Esophagus squamous epithelium (tissue), 5 donors: ENCODE results near the gene PPP3R2. TPM values are rescaled to one million over a fixed set of nuclear protein-coding genes. Genes with fewer than 3 reads are reported as not detected.

Experiments used
- DNase-seq: peaks from one replicate; lab custom pipeline; 2025; lab: John Stamatoyannopoulos, UW
- H3K27ac ChIP-seq, 4 donors: fragments of 200-600 bp; sonication (generic); one replicate each; pipeline ENCODE4 v1.5.1; 2016 to 2019; ENCODE audit warnings: mild to moderate bottlenecking in 1 of 4
- H3K27me3 ChIP-seq, 4 donors: fragments of 200-600 bp; sonication (generic); 1 replicate in 3 of 4; 2 replicates in 1 of 4; pipeline versions ENCODE4 v1.5.1 to v1.6.0; 2017 to 2021; ENCODE audit warnings: antibody characterized with exemption in 1 of 4
- H3K36me3 ChIP-seq, 3 donors: fragments of 200-600 bp; sonication (generic); one replicate each; pipeline ENCODE4 v1.5.1; 2016 to 2019
- H3K4me1 ChIP-seq, 3 donors: fragments of 200-600 bp; sonication (generic); one replicate each; pipeline ENCODE4 v1.5.1; 2017 to 2019
- H3K4me3 ChIP-seq, 4 donors: fragments of 200-600 bp; sonication (generic); 1 replicate in 3 of 4; 2 replicates in 1 of 4; pipeline ENCODE4 v1.5.1; 2016 to 2019; ENCODE audit warnings: mild to moderate bottlenecking in 2 of 4, moderate library complexity in 1 of 4
- H3K9me3 ChIP-seq, 3 donors: fragments of 200-600 bp; sonication (generic); one replicate each; pipeline ENCODE4 v1.5.1; 2016 to 2019
- POLR2A ChIP-seq, 4 donors: fragments of 450-650 bp; IDR thresholded peaks; one replicate each; pipeline ENCODE4 v1.6.1; 2017; ENCODE audit warnings: antibody characterized with exemption in 4 of 4, mild to moderate bottlenecking in 4 of 4, moderate library complexity in 3 of 4
- WGBS, 2 donors: methylation state at CpG; one replicate each; pipeline ENCODE4 v1.1.5; 2018; 5-methylcytosine and 5-hydroxymethylcytosine counted together
- intact Hi-C: fragments of 100-400 bp; cut with DNase I; formaldehyde crosslinking; loops from one replicate; pipeline ENCODE4 v1.15.0; 2022
- total RNA-seq, 4 donors: library from RNA; depleted of rRNA; stranded (reverse); fragments of >200 nt; gene quantifications; one replicate each; pipeline ENCODE4 v1.1.0, GENCODE V29; 2016
- TF ChIP-seq, protein P1 (sequence below), 6 experiments: fragments of 450-650 bp in 4 of 6; fragments of 200-600 bp in 2 of 6; sonication (generic) in 2 of 6; IDR thresholded peaks; one replicate each; pipeline ENCODE4 v1.5.1; 2016 to 2019; ENCODE audit warnings: antibody characterized with exemption in 6 of 6, mild to moderate bottlenecking in 4 of 6, moderate library complexity in 4 of 6
- donor health status: DM: yes; HTN: yes; CAD: no.

Gene PPP3R2
- total RNA-seq, 4 donors from 2014 or later, result not detected

DNA sequence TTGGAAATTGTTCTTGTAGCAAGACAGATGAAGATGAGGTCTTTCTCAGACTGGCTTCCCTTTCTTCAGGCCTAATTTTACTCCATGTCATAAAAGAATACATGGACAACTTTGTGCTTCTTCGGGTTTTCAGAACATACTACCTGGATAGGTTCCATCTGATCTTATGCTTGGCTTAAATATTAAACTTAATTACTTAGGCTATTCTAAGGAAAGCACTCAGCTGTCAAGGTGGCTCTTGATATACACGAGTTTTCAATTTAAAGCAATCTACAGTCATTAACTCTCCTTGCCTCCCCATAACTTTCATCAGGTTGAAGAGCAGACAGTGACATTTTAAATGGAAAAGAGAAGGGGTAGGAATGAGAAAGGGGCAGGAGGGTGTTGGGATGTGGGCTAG lies 9.5 kb upstream of the PPP3R2 start:
- H3K4me1 ChIP-seq, result no peaks in the 10 kb centered on the region
- H3K4me3 ChIP-seq, result no peak overlapping the region
- DNase-seq, result no peak
- TF ChIP-seq POLR2A (IDR thresholded peaks at IDR 0.05), result no peak
- TF ChIP-seq, protein P1, sequence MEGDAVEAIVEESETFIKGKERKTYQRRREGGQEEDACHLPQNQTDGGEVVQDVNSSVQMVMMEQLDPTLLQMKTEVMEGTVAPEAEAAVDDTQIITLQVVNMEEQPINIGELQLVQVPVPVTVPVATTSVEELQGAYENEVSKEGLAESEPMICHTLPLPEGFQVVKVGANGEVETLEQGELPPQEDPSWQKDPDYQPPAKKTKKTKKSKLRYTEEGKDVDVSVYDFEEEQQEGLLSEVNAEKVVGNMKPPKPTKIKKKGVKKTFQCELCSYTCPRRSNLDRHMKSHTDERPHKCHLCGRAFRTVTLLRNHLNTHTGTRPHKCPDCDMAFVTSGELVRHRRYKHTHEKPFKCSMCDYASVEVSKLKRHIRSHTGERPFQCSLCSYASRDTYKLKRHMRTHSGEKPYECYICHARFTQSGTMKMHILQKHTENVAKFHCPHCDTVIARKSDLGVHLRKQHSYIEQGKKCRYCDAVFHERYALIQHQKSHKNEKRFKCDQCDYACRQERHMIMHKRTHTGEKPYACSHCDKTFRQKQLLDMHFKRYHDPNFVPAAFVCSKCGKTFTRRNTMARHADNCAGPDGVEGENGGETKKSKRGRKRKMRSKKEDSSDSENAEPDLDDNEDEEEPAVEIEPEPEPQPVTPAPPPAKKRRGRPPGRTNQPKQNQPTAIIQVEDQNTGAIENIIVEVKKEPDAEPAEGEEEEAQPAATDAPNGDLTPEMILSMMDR (IDR thresholded peaks at IDR 0.05), result no peak
- WGBS, 2 donors, result 38 to 39% methylated on average over 2 of the region's 2 CpGs
- H3K36me3 ChIP-seq, result no peaks in the 10 kb centered on the region
- peaks cover 0 to 23% (median 0%) of the 10 kb centered on the region in 4 donors for H3K27me3 ChIP-seq
- intact Hi-C loops, result no loop called here
- H3K27ac ChIP-seq, result no peak overlapping the region
- no peaks in the 10 kb centered on the region for H3K9me3 ChIP-seq

DNA sequence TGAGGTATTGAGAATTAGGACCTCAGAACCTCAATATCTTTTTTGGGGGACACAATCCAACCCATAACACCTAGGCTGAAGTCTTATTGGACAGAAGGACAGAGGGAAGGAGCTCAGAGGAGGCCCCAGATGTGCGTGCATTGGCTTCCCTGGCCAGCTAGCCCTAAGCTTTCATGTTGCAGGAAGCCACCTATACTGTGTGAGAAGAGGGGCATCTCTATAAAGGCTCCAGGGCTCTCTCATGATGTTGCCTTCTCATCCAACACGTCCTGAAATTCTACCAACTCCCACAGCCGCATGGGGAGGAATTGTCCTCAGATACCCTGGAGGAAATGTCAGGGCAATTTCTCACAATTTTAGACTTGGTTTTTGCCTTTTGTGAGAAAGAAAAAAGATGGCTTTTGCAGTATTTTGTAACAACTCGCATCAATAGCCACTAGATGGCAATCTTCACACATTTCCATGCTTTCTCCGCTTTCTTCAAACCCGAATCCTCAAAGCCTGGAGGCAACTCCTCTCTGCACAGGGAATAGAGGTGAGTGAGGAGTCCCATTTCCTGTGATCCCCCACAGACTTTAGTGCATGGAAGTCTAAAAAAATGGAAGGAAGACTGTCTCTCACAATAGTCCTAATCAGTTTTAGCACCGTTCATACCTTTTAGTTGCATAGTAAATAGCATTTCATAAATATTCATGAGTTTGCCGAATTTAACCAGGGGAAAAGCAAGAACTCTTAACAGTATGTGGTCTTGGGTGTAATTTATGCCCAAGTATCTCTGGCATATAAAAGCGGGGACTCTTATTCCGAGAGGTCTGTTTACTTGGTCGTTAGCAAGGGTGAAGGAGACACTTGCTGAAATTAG lies 7.4 kb upstream of the PPP3R2 start:
- Histone ChIP-seq H3K4me3 (no peak overlapping the region), H3K9me3 (no peaks in the 10 kb centered on the region), H3K36me3 (no peaks in the 10 kb centered on the region), H3K4me1 (no peaks in the 10 kb centered on the region), H3K27ac (no peak overlapping the region), H3K27me3 (peaks cover 0 to 18% (median 0%) of the 10 kb centered on the region in 4 donors)
- WGBS, 2 donors, result 25 to 35% methylated on average over 9 to 11 of the region's 11 CpGs
- DNase-seq, result no peak
- intact Hi-C loops, result no loop called here
- no peak for TF ChIP-seq POLR2A (IDR thresholded peaks at IDR 0.05)
- TF ChIP-seq, protein P1 (IDR thresholded peaks at IDR 0.05), result peak in 5 of 6 experiments; percentile 20 to 57 (median 34)

DNA sequence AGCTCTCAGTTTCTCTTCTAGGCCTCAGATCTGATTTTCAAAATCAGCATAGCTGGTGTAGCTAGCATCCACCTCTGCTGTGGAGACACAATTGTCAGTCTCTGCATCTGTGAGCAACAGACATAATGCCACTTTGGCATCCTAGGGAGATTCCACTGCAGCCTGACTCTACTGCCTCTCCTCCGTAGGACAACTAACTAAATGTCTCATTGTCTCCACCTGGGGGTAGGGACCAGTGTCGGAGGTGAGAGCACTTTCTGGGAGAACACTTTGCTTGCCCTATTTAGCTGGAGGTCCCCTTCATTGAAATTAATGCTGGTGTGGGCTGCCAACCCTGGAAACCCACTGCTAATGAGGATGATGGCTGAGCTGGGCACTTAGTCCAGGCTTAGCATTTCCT lies 1.4 kb downstream of the PPP3R2 start:
- H3K36me3 ChIP-seq, result no peaks in the 10 kb centered on the region
- TF ChIP-seq, protein P1 (IDR thresholded peaks at IDR 0.05), result no peak
- no peak for TF ChIP-seq POLR2A (IDR thresholded peaks at IDR 0.05)
- intact Hi-C loops, result no loop called here
- H3K4me1 ChIP-seq, result no peaks in the 10 kb centered on the region
- no peak overlapping the region for H3K27ac ChIP-seq
- no peaks in the 10 kb centered on the region for H3K9me3 ChIP-seq
- WGBS, 2 donors, result 79% methylated on average over 2 of the region's 2 CpGs; no CpG with 5 or more reads in 1 of the 2 donors
- peaks cover 0 to 3% (median 0%) of the 10 kb centered on the region in 4 donors for H3K27me3 ChIP-seq
- H3K4me3 ChIP-seq, result no peak overlapping the region
- DNase-seq, result no peak

DNA sequence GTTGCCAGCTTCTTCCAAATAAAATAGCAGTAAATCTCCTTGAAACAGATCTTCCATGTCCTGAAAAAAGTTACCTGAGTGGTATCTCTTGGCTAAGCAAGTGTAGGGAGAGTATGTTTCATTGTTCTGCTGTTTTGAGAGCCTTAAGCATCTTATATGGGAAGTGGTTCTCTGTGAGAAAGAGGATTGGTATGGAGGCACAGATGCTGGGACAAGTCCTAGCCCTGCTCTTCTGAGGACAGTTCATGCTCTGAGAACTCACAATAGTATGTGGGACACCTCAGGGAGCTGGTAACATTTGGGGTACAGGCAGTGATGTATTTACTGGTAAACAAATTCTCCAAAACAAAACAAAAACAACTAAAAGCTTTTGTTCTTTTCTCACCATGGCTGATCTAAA lies 2.0 kb downstream of the PPP3R2 start:
- TF ChIP-seq, protein P1 (IDR thresholded peaks at IDR 0.05), result no peak
- no peak for TF ChIP-seq POLR2A (IDR thresholded peaks at IDR 0.05)
- Histone ChIP-seq H3K36me3 (no peaks in the 10 kb centered on the region), H3K27me3 (peaks cover 0 to 3% (median 0%) of the 10 kb centered on the region in 4 donors), H3K4me1 (no peaks in the 10 kb centered on the region), H3K27ac (no peak overlapping the region), H3K4me3 (no peak overlapping the region), H3K9me3 (no peaks in the 10 kb centered on the region)
- no peak for DNase-seq
- intact Hi-C loops, result no loop called here

DNA sequence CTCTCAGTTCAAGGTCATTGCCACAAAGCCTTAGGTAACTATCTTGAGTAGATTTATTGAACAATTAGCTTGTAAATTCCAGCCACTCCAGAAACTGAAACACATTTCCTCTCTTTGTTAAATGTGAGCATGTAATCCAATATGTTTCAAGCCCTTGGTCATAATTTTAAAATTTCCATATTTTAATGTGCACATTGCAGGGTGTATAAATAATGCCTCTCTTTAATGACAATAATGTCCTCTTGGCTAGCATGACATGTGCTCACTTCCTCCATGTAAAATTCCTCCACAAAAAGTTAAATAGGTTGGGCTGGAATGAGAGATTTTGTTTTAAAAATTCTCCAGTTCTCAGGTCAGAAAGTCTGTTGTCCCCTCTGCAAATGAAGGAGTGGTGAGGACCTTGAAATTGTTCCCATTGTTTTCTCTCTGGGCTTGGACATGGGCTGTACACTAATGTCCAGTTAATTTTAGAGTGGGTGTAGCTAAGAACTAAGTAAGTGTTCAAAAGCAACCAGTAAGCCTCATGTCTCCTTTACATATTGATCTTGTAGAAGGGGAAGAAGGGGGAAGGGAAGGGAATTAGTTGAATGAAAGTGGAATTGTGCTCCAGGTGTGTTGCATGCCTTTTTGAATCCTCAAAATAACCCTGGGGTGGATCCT lies 2.9 kb downstream of the PPP3R2 start:
- Histone ChIP-seq H3K4me1 (no peaks in the 10 kb centered on the region), H3K4me3 (no peak overlapping the region), H3K27me3 (peaks cover 0 to 3% (median 0%) of the 10 kb centered on the region in 4 donors), H3K27ac (no peak overlapping the region), H3K9me3 (no peaks in the 10 kb centered on the region), H3K36me3 (no peaks in the 10 kb centered on the region)
- TF ChIP-seq POLR2A (IDR thresholded peaks at IDR 0.05), result no peak
- TF ChIP-seq, protein P1 (IDR thresholded peaks at IDR 0.05), result no peak
- intact Hi-C loops, result no loop called here
- no peak for DNase-seq
